HG03108 (cell line): Measurements from ENCODE around the gene HES7.
"Not testable (repeated sequence)": the region's sequence is repeated elsewhere in the genome, so short reads cannot be mapped to it uniquely, and the experiment has no call there.

Experiments used
- ATAC-seq: cut with Tn5 transposase; IDR thresholded peaks from one replicate; pipeline ENCODE4 v1.9.1; 2021; ENCODE audit warnings: moderate library complexity; ENCODE audit not compliant: unreplicated experiment

HES7 gene

DNA sequence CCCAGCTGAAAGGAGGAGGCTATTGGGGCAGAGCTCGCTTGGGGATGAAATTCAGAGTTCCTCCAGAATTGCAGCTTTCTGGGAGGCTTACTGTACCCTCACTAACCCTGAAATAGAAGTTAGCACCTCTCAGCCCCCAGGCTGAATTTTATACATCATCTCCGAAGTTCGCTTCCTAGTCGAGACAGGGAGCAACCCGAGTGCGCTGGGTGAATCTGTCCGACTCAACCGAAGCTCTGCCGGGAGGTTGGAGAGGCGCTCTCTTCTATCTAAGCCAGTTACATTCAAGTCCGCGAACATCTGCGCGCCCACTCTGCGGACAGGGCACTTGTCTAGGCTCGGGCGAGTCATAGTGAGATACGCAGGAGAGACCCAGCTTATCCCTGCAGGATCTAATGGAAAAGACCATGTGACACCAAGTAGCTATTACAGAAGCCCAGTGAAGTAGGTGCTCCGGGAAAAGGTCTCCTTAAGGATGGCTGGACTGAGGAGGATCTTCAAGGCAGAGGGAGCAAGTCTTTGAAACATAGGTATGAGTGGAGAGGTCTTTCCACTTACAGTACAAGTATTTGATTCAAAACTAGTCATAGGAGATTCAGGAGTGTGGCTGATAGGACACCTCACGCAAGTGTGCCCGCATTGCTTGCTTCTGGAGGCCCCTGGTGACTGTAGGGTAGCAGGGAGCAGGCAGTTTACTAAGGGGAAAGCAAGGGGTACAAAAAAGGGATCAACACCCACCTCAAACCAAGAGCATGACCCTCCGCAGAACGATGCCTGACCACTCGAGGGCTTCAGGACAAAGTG, 646 bp upstream of the HES7 start:
- ATAC-seq = no peak

DNA sequence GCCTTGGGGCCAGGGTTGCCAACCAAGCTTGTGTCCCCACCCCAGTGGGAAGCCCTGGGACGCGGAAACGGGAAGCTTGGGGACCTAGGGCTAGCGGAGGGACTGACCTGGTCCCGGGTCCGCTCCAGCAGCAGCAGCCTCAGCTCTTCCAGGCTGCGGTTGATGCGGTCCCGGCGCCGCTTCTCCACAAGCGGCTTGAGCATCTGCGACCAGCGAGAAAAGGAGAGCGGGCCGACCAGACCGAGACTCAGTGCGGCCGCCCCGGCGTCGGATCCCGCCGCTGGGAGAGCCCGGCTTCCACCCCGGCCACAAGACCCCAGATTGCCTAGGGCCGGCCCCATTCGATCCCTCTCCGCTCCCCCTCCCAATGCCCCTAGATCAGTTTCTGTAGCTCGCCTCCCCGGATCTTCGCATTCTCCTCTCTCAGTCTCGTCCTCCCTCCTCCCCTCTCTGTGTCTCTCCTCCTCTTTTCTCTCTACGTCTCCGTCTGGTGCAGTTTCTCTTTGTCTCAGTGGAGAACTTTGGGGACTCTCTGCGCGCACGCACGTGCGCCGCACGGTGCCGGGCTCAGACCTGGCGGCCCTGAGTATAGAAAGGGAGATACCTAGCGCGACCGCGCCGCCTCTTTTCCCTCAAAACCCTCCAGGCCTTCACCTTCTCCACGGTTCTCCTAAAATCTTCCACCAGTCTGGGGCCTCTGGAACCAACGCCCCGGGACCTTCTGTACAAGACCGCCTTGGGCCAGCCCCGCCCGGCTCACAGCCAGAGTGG, 797 bp downstream of the HES7 start:
- no peak for ATAC-seq

DNA sequence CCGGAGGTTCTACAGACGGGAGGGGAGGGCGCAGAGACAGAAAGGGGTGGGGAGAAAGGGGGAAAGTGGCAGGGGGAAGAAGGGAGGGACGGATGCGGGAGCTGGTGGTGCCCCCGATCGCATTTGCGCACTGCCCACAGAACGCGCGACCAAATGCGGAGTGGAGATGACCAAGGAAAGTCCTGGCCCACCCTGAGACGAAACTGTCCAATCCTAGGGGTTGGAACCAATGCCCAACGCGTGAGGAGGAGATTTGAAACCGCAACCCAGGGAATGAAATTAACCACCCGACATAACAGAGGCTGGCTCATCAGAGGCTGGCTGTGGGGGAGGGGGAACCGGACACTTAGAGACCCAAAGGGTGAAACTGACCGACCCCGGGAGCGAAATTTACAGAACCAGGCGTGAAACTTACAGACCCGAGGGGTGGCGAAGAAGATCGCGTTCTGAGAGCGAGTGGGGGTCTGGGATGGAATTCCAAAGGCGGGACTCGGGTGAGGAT, 1.4 kb downstream of the HES7 start:
- ATAC-seq = no peak

DNA sequence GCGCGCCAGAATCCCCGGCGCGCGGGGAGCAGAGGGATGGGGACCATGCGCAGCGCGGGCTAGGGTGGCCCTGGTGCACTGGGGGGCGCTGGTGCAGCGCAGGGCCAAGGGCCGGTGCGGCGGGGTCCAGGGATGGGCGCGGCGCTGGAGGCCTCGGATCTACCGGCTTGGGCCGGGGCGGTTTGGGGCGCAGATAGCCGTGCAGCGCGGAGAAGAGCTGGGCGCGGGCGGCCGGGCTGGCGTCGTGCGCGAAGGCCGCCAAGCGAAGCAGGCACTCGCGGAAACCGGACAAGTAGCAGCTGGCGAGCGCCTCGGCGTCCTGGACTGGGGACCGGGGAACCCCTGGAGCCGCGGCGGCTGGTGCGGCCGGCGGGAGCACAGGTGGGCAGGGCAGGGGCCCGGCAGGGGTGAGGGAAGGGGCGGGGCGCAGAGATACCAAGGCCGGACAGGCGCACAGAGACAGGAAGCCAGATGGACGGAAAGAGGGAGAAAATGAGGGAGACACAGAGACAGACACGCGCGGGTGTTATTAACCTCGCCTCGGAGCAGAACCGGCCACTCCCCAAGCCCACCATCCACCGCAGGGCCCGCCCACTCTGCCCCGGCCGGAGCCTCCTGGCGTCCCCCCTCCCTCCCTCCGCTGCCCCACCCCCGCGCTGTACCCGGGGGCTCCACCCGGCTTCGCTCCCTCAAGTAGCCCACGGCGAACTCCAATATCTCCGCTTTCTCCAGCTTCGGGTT, 2.1 kb downstream of the HES7 start:
- peak; percentile 29 for ATAC-seq

DNA sequence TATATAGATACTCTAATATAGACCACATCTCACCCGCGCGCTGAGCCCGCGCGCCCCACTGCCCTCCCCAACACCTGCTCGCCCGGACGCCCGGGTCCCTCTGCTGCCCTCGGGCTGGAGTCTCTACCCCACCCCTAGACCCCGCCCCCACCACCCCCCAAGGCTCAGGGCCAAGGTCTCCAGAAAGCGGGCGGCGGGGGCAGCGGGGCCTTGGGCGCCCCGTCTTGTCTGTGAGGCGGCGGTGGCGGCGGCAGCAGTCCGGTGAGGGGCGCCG, 2.6 kb downstream of the HES7 start:
- ATAC-seq = peak; percentile 0

DNA sequence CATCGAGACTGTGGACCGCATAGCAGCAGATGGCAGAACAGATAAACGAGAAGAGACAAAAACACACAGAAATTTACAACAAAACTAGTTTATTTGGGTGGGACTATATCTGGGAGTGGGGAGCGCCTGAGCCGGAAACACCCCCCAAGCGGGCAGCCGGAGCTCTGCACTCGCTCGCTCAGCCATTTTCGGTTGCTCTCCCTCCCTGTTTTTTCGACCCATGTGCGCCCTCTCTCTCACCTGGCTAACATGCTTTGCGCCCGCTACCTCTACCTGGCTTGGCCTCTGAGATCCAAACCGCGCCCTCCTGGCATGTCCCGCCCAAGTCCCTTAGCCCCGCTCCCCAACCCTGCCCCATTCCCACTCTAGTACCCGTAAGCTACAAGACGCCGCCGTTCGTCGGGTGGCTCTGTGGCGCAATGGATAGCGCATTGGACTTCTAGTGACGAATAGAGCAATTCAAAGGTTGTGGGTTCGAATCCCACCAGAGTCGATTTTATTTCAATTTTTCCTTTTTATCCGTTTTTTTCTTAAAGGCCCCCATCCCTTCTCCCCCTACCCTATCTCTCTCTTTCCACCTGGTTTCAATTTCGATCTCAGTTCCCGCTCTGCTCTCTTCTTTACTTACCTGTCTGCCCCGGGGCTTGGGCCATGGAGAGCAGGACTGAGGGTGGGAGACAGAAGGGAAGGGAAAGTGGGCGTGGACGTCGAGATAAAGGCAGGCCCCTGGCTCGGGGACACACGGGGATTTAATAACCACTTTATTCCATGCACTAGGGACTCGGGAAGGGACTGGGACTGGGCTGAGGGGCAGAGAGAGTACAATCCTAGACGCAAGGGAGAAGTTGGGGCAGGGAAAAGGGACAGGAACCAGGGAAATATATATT, 3.1 kb downstream of the HES7 start:
- ATAC-seq = no peak

DNA sequence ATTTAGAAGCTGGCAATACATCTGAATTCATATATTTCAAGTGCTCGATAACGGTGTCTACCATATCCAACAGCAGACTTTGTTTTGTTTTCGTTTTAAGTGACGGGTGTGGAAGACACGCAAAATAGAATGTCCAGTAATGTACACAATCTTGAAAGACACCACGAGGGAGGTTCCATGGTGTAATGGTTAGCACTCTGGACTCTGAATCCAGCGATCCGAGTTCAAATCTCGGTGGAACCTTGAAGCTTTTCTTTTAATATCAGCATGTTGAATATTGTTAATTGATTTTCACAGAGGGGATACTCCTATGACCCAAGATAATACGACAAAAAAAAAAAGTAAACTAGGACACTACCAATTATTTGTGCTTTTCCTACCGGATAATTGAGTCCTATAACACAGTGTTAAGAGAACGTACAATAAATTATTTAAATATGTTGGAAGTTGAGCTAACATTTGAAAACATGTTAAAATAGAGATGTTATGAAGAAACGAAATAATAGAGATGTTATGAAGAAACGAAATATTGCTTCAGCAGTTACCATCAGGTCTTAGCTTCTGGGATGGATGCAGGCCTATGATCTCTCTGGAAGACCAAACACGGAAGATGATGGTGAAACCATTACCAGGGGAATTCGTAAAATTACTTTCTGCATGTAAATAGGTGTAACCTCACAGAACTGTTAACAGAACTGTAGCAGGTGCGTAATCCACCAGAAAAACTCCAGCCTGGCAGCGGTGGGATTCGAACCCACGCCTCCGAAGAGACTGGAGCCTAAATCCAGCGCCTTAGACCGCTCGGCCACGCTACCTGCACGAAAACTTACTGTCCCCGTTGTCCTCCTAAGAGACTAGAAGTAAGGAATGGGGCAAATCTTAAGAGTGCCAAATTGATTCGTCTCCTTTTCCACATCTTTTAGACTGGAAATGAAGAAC, 4.1 kb downstream of the HES7 start:
- ATAC-seq = no peak

DNA sequence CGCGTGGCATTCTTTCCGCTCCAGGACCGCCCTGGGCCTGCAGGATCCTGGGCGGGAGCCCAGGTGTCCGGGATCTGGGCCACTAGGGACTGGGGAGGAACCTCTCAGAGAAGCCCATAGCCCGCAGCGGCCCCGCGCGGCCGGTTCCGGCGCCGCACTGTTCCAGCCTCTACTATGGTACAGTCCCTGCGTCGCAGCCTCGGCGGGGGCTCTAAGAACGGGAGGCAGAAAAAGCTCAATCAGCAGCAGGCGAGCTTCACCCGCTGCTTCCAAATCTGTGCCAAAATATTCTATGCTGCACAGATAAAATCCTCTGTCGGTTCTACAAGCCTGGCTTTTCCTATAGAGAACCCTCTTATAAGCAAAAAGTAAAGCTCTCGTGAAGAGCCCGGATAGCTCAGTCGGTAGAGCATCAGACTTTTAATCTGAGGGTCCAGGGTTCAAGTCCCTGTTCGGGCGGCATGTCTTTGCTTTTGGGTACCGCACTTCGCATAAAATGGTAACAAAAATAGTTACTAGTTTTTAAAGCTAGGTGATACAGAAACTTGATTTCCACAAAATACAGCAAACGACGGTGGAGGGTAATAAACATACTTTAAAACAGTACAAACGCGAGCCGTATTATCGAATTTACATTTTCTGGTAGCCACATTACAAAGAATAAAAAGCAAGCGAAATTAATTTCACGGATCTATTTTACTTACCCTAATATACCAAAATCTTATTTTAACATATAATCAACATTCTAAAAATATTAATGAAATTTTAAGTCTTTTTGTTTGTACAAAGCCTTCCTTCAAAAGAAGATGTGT, 4.9 kb downstream of the HES7 start:
- peak; percentile 24 for ATAC-seq

DNA sequence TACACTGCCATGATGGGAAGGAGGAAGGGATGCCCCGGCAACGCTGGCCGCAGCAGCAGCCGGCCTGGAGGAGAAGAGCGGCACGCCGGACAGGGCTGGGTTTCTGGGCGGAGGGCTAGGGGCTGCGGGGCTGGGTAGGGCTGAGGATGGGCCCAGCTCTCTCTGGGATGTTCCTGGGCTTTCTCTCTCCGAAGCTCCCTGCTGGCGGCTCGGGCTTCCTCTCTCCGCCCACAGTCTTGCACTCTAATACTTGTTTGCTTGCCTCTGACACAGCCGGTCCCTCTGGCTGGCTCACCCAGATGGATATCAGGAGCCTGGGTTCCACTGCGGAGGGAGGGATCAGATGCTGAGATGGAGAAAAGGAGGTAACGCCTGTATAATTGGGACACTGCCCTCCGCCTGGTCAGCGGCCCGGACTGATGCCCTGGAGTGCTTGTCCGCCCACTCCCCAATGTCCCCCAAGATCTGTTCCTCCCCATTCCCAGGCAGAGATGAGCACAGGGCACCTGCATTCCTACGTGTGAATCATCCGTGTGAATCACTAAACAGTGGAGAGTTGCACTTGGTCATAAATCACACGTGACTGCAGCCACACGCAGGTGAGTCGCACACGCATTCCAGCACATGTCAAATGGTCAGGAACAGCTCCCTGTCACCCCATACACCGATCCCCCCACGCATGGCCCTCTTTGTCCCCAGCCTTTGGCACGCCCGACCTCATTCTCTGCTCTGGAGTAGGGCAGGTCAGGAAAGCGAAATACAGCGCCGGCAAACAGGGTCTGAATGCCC, 5.7 kb downstream of the HES7 start, which contains the start of gene ALOXE3:
Gene ALOXE3, minus strand, starts transcription at position 535 of the 789 bp plus-strand sequence. Its CDS starts 524 bp downstream, at position 11.
- ATAC-seq = no peak

DNA sequence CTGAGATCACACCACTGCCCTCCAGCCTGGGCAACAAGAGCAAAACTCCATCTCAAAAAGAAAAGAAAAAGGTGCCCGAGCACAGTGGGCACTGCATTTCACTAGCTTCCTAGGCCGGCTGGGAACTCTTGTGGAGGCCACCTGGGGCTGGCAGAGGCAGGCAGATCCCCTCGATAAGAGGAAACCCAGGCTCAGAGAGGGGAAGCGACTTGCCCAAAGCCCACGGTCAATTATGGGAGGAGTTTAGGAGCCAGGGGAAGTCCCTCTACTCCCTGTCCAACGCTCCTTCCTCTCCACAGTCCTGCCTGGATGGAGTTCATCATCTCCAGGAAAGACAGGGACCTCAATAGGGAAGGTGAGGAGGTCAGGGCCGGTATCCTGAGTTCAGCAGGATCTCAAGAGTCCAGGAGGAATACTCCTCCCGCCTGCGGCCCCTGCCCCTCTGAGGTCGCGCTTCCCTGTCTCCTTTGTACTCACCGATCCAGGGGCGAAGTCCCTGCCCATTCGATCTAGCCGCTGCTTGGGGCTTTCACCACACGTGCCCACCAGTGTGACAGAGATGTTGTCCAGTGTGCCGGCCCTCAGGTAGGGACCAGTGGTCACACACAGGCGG, 6.4 kb downstream of the HES7 start:
- ATAC-seq = no peak

DNA sequence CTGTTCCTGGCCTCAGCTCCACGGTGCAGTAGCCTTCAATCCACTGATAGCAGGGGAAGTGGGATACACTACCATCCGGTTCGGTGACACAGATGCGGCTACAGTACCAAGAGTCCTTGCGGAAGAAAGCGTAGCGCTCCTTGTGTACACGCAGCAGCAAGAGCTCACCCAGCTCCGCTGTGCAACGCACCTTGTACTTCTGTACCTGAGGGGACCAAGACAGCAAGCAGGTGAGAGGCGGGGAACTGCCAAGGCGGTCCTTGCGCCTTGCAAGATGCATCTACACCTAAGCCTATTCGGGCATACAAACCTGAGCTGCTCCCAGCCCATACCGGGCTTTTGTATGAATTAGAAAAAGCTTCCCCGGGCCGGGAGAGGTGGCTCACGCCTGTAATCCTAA, 7.1 kb downstream of the HES7 start:
- no peak for ATAC-seq

DNA sequence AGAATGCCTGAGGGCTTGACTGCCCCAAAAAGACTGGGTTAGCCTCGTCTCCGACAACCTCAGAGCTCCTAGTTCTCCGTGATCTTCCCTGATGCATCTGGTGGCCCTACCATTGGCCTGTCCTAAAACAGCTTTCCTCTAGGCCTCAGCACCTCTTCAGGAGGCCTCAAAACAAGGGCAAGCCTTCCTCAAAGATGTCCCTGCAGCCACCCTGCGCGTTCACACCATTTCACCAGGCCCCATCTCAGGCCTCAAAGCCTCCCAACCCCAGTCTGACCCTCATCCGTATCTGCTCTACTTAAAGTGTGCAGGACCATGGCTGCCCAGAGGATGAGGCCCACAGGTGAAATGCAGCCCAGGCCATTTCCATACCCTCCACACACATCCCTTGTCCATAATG, 13.0 kb downstream of the HES7 start:
- ATAC-seq = no peak

DNA sequence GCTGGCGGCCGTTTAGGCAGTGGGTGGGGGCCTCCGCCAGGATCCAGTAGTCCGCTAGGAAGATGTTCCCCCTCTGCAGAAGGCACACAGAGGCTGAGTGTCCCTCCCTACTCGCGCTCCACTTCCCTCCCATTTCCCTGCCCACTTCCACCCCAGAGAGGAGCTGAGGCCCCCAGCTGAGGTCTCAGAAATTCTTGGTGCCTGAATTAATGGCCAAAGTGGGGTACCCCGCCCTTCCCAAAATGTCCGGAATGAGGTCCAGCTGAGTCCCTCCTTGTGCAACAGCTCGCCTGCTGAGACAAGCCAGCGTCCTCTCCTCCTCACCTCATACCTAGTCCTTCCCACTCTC, 13.5 kb downstream of the HES7 start:
- ATAC-seq = no peak

DNA sequence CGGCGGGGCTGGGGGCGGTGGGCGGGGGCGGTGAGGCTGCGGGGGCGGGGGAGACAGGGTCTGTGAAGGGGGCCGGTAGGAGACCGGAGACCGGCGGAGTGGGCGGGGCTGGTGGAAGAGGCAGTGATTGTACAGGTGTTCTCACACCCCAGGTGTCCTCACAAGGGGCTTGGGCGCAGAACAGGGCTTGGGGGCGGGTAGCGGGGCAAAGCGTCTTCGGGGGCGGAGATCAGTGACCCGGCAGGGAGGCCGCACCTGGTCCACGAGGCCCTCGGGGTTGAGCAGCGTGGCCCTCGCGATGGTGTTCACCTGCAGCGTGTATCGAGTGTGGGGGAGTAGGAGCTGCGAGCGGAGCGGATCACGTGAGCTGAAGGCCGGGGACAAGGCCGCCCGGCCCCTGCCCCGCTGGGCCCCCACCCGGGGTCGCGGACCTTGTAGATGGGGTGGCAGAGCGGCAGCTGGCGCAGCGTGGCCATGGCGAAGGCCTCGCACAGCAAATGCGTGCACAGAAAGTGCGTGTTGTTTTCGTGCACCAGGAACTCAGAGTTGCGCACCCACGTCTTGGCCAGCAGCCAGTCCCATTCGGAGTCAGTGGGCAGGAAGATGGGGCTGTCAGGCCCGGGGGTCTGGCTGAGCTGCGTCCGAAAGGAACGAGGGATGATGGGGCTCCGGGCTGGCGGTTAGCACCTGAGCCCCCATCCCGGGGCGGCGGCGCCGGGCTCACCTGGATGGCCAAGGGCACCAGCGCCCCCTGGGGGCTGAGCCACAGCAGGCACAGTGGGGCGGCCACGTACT, 14.0 kb downstream of the HES7 start:
- ATAC-seq = no peak

DNA sequence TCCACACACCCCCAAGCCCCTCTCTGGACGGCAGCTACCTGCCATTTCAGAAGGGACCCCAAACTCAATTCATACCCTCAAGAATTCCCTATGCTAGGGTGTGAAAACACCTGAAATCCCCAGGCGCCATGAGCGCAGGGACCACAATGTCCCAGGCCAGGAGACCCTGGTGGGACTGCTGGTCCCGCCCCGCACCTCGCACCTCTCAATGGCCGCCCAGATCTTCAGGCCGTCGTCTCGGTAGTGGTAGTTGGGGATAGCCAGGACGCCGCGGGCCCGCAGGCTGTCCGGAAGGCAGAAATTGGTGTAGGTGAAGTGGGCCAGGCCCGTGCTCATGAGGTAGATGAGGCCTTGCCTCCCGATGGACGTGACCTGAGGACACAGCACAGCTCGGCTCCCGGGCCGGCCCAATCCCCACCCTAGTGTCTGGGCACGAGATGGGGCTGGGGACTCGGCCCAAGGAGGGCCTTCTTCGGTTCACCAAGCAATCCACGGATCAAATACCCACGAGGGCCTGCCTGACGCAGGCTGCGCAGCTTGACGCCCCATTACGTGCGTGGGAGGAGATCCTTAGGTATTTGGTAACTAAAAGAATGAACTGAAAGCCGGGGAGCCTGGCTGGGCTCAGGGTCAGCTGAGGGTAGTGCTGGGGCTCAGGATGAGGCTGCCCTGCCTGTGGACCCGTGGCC, 14.8 kb downstream of the HES7 start:
- ATAC-seq = no peak

DNA sequence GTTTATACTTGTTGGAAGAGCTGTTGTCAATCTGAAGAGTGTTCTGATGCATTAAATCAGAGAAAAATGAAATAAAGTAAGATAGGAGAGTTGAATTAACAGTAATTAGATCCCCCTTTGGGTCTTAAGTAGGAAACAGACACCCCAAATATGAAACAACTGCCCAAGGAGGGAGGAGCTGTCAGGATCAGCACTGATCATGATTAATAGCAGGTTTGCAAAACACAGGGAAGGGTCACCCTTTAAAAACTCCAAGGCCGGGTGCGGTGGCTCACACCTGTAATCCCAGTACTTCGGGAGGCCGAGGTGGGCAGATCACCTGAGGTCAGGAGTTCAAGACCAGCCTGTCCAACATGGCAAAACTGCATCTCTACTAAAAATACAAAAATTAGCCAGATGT, 16.9 kb downstream of the HES7 start:
- ATAC-seq = not testable (repeated sequence)
